HepG2 (cell line): ENCODE results near the gene MGAT1. TPM values are rescaled to one million over a fixed set of nuclear protein-coding genes. Genes with fewer than 3 reads are reported as not detected.

Source experiments
- AGO1 ChIP-seq: fragments of 200-400 bp; formaldehyde crosslinking; IDR thresholded peaks from 2 replicates; pipeline ENCODE4 v1.6.1; 2017; ENCODE audit warnings: mild to moderate bottlenecking, low read depth, low read length, moderate library complexity; ENCODE audit not compliant: poor library complexity, severe bottlenecking
- MTA1 ChIP-seq: sonication (generic); formaldehyde crosslinking; IDR thresholded peaks from 2 replicates; pipeline ENCODE4 v1.4.0; 2020; ENCODE audit warnings: missing genetic modification reagents, mild to moderate bottlenecking, borderline replicate concordance
- NR3C1 ChIP-seq: sonication (generic); formaldehyde crosslinking; IDR thresholded peaks from 2 replicates; pipeline ENCODE4 v1.4.0; 2020; ENCODE audit warnings: missing genetic modification reagents
- PATZ1 ChIP-seq: sonication (generic); formaldehyde crosslinking; IDR thresholded peaks from 2 replicates; pipeline ENCODE4 v1.4.0; 2020; ENCODE audit warnings: missing genetic modification reagents
- PRDM15 ChIP-seq: sonication (generic); formaldehyde crosslinking; IDR thresholded peaks from 2 replicates; pipeline ENCODE4 v1.4.0; 2020; ENCODE audit warnings: missing genetic modification reagents
- TCF12 ChIP-seq, 2 experiments: fragments of 450-650 bp in 1 of 2; sonication (generic) in 1 of 2; formaldehyde crosslinking in 1 of 2; IDR thresholded peaks; 2 replicates each; pipeline versions ENCODE4 v1.6.1 to v1.8.0; 2017 to 2022; ENCODE audit warnings: antibody characterized with exemption in 1 of 2, mild to moderate bottlenecking in 1 of 2, missing genetic modification reagents in 1 of 2, moderate library complexity in 1 of 2
- ZBTB21 ChIP-seq: sonication (generic); formaldehyde crosslinking; IDR thresholded peaks from 2 replicates; pipeline ENCODE4 v1.4.0; 2020; ENCODE audit warnings: missing genetic modification reagents
- ZNF468 ChIP-seq: sonication (generic); formaldehyde crosslinking; IDR thresholded peaks from 2 replicates; pipeline ENCODE4 v1.8.0; 2022; ENCODE audit warnings: mild to moderate bottlenecking, moderate library complexity, missing genetic modification reagents
- ZNF501 ChIP-seq: sonication (generic); formaldehyde crosslinking; IDR thresholded peaks from 2 replicates; pipeline ENCODE4 v1.5.1; 2020; ENCODE audit warnings: mild to moderate bottlenecking, moderate library complexity, missing genetic modification reagents
- ZNF589 ChIP-seq: sonication (generic); formaldehyde crosslinking; conservative IDR thresholded peaks from 2 replicates; pipeline ENCODE4 v1.8.0; 2022; ENCODE audit warnings: mild to moderate bottlenecking, moderate library complexity, missing genetic modification reagents
- ZNF761 ChIP-seq: sonication (generic); formaldehyde crosslinking; conservative IDR thresholded peaks from 2 replicates; pipeline ENCODE4 v1.4.0; 2020; ENCODE audit warnings: mild to moderate bottlenecking, missing genetic modification reagents
- polyA plus RNA-seq, 8 experiments: library from polyadenylated mRNA; depleted of rRNA in 3 of 8; stranded (reverse) in 7 of 8; unstranded in 1 of 8; fragments of >200 nt; fragmentation: Illumina TruSeq in 4 of 8; extraction: Trizol in 4 of 8; gene quantifications; 2 replicates each; pipeline versions ENCODE4 v1.2.1 to v1.2.3, GENCODE V29; 2011 to 2016; ENCODE audit warnings: low read depth in 4 of 8, missing spikeins in 1 of 8, mixed read lengths in 1 of 8; ENCODE audit not compliant: insufficient read depth in 1 of 8
- total RNA-seq, 5 experiments: library from RNA; depleted of rRNA; stranded (reverse); fragments of >200 nt; fragmentation: Illumina TruSeq; extraction: Trizol; gene quantifications; 2 replicates each; pipeline ENCODE4 v1.2.3, GENCODE V29; 2016; ENCODE audit warnings: low read depth in 1 of 5
- TF ChIP-seq, protein P1 (sequence below): sonication (generic); formaldehyde crosslinking; IDR thresholded peaks from 2 replicates; pipeline ENCODE4 v1.4.0; 2020; ENCODE audit warnings: missing genetic modification reagents
- TF ChIP-seq, protein P2 (sequence below): sonication (generic); IDR thresholded peaks from 2 replicates; pipeline ENCODE4 v1.6.1; 2016; ENCODE audit warnings: low read depth, borderline replicate concordance

MGAT1 gene
- total and polyA plus RNA-seq, 2 of the 13 experiments (the other 11 are each of a cell fraction or from before 2014, with no cell fraction given) = 50.1 to 55.3 TPM

DNA sequence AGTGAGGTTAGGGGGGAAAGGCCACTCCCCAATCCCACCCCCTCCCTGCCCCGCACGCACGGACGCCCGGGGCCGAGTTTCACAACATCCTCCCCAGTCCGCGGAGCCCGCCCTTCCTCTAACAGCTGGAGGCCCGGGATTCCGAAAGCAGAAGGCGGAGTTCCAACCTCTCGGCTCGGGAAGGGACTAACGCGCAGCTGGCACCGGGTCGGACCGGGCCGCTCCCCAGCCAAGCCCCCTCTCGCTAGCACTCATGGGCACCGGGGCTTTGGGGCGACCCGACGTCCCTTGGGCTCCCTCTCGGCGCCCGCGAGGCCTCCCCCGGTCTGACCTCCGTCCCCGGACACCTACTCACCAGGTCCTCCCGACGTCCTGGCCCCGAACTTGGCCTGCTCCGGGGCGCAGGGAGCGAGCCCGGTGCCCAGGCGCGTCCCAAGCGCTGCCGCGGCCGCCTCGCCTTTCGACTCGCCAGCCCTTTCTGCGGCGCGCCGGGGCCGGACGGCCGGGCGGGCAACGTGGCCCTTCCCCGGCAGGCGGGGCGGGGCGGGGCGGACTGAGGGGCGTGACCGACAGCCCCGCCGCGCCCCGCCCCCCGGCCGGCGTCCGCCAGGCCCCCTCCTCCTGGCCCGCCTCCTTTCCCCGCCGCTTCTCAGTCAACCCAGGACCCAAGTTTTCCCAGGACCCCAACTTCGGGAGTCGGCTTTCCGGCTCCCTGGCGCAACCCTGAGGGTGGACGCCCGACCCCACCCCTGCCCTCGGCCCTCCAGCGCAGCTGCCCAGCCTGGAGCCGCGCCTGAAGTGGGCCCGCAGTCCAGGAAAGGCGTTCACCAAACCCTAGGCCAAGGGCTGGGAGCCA lies at the start of gene MGAT1 (continued):
- TF ChIP-seq, protein P1, sequence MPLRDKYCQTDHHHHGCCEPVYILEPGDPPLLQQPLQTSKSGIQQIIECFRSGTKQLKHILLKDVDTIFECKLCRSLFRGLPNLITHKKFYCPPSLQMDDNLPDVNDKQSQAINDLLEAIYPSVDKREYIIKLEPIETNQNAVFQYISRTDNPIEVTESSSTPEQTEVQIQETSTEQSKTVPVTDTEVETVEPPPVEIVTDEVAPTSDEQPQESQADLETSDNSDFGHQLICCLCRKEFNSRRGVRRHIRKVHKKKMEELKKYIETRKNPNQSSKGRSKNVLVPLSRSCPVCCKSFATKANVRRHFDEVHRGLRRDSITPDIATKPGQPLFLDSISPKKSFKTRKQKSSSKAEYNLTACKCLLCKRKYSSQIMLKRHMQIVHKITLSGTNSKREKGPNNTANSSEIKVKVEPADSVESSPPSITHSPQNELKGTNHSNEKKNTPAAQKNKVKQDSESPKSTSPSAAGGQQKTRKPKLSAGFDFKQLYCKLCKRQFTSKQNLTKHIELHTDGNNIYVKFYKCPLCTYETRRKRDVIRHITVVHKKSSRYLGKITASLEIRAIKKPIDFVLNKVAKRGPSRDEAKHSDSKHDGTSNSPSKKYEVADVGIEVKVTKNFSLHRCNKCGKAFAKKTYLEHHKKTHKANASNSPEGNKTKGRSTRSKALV (CRISPR knock-in tag) = 0 out of 2 replicates have a peak, but pooled peaks have one; percentile 10
- TF ChIP-seq ZNF501 (peak; percentile 50; the same call in 1 of the 2 replicates), MTA1 (peak; percentile 57; the same call in 1 of the 2 replicates), ZBTB21 (CRISPR knock-in tag) (no peak), PRDM15 (CRISPR knock-in tag) (0 out of 2 replicates have a peak, but pooled peaks have one; percentile 22), ZNF589 (CRISPR knock-in tag) (0 out of 2 replicates have a peak, but pooled peaks have one; percentile 49), TCF12 (IDR thresholded peaks at IDR 0.05) (no peak), TCF12 (CRISPR knock-in tag; IDR thresholded peaks at IDR 0.05) (0 out of 2 replicates have a peak, but pooled peaks have one; percentile 78), ZNF468 (CRISPR knock-in tag) (no peak), AGO1 (peak; percentile 90), NR3C1 (CRISPR knock-in tag) (no peak), PATZ1 (CRISPR knock-in tag) (peak; percentile 72), ZNF761 (CRISPR knock-in tag) (peak; percentile 59; the same call in 1 of the 2 replicates)
- TF ChIP-seq, protein P2, sequence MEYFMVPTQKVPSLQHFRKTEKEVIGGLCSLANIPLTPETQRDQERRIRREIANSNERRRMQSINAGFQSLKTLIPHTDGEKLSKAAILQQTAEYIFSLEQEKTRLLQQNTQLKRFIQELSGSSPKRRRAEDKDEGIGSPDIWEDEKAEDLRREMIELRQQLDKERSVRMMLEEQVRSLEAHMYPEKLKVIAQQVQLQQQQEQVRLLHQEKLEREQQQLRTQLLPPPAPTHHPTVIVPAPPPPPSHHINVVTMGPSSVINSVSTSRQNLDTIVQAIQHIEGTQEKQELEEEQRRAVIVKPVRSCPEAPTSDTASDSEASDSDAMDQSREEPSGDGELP = peak; percentile 97
- TF ChIP-seq, all 625 proteins: peak for 143
